HepG2 (cell line): Measurements from ENCODE around the gene AEBP1. TPM values are rescaled to one million over a fixed set of nuclear protein-coding genes. Genes with fewer than 3 reads are reported as not detected.

Experiments used
- ATAC-seq: fragments of 200-7000 bp; cut with Tn5 transposase; 3 replicates; pipeline ENCODE4 v1.9.1; 2020; ENCODE audit warnings: mild to moderate bottlenecking, moderate library complexity
- BruUV-seq: library from RNA; stranded (reverse); fragments of 400-500 nt; replicated peaks from 2 replicates; lab custom pipeline; 2021; lab: Mats Ljungman, UMichigan
- CTCF ChIA-PET: fragments of 300-600 bp; formaldehyde crosslinking; extraction: SDS; loops from one replicate; lab custom pipeline; 2021; ENCODE audit warnings: low total read pairs, inconsistent platforms, low intra/inter-chr PET ratio; lab: Yijun Ruan, JAX
- POLR2A ChIA-PET: fragments of 350-600 bp; sonication (Branson Sonifier 250); formaldehyde crosslinking; loops from one replicate; lab custom pipeline; 2020; ENCODE audit warnings: antibody characterized with exemption, inconsistent platforms; lab: Yijun Ruan, JAX
- DNase-seq: peaks from one replicate; pipeline ENCODE4 v3.0.0-alpha.2; 2015; ENCODE audit warnings: low spot score
- FAIRE-seq: peaks from 3 replicates; lab custom pipeline; 2011; peaks lifted over from hg19 to GRCh38; lab: Jason Lieb, UNC
- H2AFZ ChIP-seq: one replicate; pipeline ENCODE4 v1.6.1; 2011; ENCODE audit warnings: low read length, inconsistent platforms
- H3K27ac ChIP-seq: fragments of 300-600 bp; 3 replicates; pipeline ENCODE4 v1.8.0; 2011; ENCODE audit warnings: mixed run types, mild to moderate bottlenecking, mixed read lengths, low read length, inconsistent platforms; ENCODE audit not compliant: insufficient read depth; ENCODE audit errors: extremely low read length
- H3K27me3 ChIP-seq, 2 experiments: fragments of 200-600 bp in 1 of 2; 2 replicates in 1 of 2; 3 replicates in 1 of 2; pipeline versions ENCODE4 v1.6.0 to v1.8.0; 2011; ENCODE audit warnings: low read length in 2 of 2, mild to moderate bottlenecking in 2 of 2, moderate library complexity in 2 of 2, inconsistent platforms in 1 of 2; ENCODE audit not compliant: insufficient read depth in 2 of 2, control insufficient read depth in 1 of 2
- H3K36me3 ChIP-seq, 2 experiments: fragments of 200-600 bp in 1 of 2; replicated peaks in 1 of 2; 2 replicates in 1 of 2; 3 replicates in 1 of 2; pipeline versions ENCODE4 v1.5.1 to v1.8.0; 2011; ENCODE audit warnings: low read length in 2 of 2, inconsistent platforms in 1 of 2; ENCODE audit not compliant: insufficient read depth in 2 of 2, control insufficient read depth in 1 of 2
- H3K4me1 ChIP-seq: 2 replicates; pipeline ENCODE4 v1.5.1; 2012; ENCODE audit warnings: low read length, inconsistent platforms; ENCODE audit not compliant: insufficient read depth
- H3K4me2 ChIP-seq: 2 replicates; pipeline ENCODE4 v1.6.0; 2011; ENCODE audit warnings: low read depth, low read length, inconsistent platforms
- H3K4me3 ChIP-seq, 3 experiments: fragments of 200-600 bp in 1 of 3; sonication (generic), shearing (Covaris generic) in 1 of 3; replicated peaks in 1 of 3; 2 replicates each; pipeline ENCODE4 v1.5.1; 2011 to 2016; ENCODE audit warnings: low read length in 3 of 3, inconsistent platforms in 2 of 3, low read depth in 2 of 3, mild to moderate bottlenecking in 2 of 3, control low read depth in 1 of 3, mixed read lengths in 1 of 3; ENCODE audit not compliant: insufficient read depth in 1 of 3
- H3K79me2 ChIP-seq: one replicate; pipeline ENCODE4 v1.6.1; 2011; ENCODE audit warnings: low read length, inconsistent platforms; ENCODE audit not compliant: insufficient read depth
- H3K9ac ChIP-seq: 2 replicates; pipeline ENCODE4 v1.6.0; 2011; ENCODE audit warnings: mild to moderate bottlenecking, low read depth, low read length, inconsistent platforms; ENCODE audit not compliant: insufficient read depth
- H3K9me3 ChIP-seq: 2 replicates; pipeline ENCODE4 v1.5.1; 2012; ENCODE audit warnings: mild to moderate bottlenecking, low read length
- H4K20me1 ChIP-seq: 2 replicates; pipeline ENCODE4 v1.6.0; 2011; ENCODE audit warnings: inconsistent platforms, mild to moderate bottlenecking, low read length, moderate library complexity; ENCODE audit not compliant: insufficient read depth
- ARID2 ChIP-seq: sonication (generic); formaldehyde crosslinking; IDR thresholded peaks from 2 replicates; pipeline ENCODE4 v1.8.1; 2022; ENCODE audit warnings: mild to moderate bottlenecking, missing genetic modification reagents, borderline replicate concordance
- DBP ChIP-seq: sonication (generic); formaldehyde crosslinking; IDR thresholded peaks from 2 replicates; pipeline ENCODE4 v1.4.0; 2020; ENCODE audit warnings: missing genetic modification reagents; ENCODE audit errors: not compliant biosample characterization
- ETV6 ChIP-seq: sonication (generic); formaldehyde crosslinking; conservative IDR thresholded peaks from 2 replicates; pipeline ENCODE4 v1.4.0; 2020; ENCODE audit warnings: missing genetic modification reagents
- GATA4 ChIP-seq: sonication (generic); IDR thresholded peaks from 2 replicates; pipeline ENCODE4 v1.6.1; 2016; ENCODE audit warnings: antibody characterized with exemption, low read depth, borderline replicate concordance
- IRF1 ChIP-seq: sonication (generic); formaldehyde crosslinking; IDR thresholded peaks from 2 replicates; pipeline ENCODE4 v1.4.0; 2020; ENCODE audit warnings: low read depth, mild to moderate bottlenecking, missing genetic modification reagents
- KLF12 ChIP-seq: sonication (generic); formaldehyde crosslinking; IDR thresholded peaks from 2 replicates; pipeline ENCODE4 v1.4.0; 2020; ENCODE audit warnings: missing genetic modification reagents, borderline replicate concordance
- NKX3-1 ChIP-seq: sonication (generic); formaldehyde crosslinking; IDR thresholded peaks from 2 replicates; pipeline ENCODE4 v1.5.0; 2020; ENCODE audit warnings: missing genetic modification reagents
- NRL ChIP-seq: sonication (generic); formaldehyde crosslinking; IDR thresholded peaks from 2 replicates; pipeline ENCODE4 v1.5.0; 2020; ENCODE audit warnings: missing genetic modification reagents, mild to moderate bottlenecking, moderate library complexity, borderline replicate concordance
- SOX6 ChIP-seq, 2 experiments: fragments of 450-650 bp in 1 of 2; sonication (generic) in 1 of 2; formaldehyde crosslinking in 1 of 2; IDR thresholded peaks; 2 replicates each; pipeline versions ENCODE4 v1.4.0 to v1.6.1; 2017 to 2020; ENCODE audit warnings: antibody characterized with exemption in 1 of 2, mild to moderate bottlenecking in 1 of 2, missing genetic modification reagents in 1 of 2
- SP140L ChIP-seq: sonication (generic); formaldehyde crosslinking; IDR thresholded peaks from 2 replicates; pipeline ENCODE4 v1.4.0; 2020; ENCODE audit warnings: missing genetic modification reagents, borderline replicate concordance
- SUZ12 ChIP-seq: fragments of 150-350 bp; IDR thresholded peaks from 2 replicates; pipeline ENCODE4 v1.6.1; 2014; ENCODE audit warnings: low read depth, low read length
- TAF1 ChIP-seq: sonication (generic); formaldehyde crosslinking; IDR thresholded peaks from 2 replicates; pipeline ENCODE4 v1.4.0; 2020; ENCODE audit warnings: missing genetic modification reagents
- ZFP41 ChIP-seq: sonication (generic); formaldehyde crosslinking; IDR thresholded peaks from 2 replicates; pipeline ENCODE4 v1.4.0; 2020; ENCODE audit warnings: mild to moderate bottlenecking, missing genetic modification reagents, borderline replicate concordance
- ZNF20 ChIP-seq: sonication (generic); formaldehyde crosslinking; IDR thresholded peaks from 2 replicates; pipeline ENCODE4 v1.4.0; 2020; ENCODE audit warnings: mild to moderate bottlenecking, moderate library complexity, missing genetic modification reagents
- ZNF329 ChIP-seq: sonication (generic); formaldehyde crosslinking; IDR thresholded peaks from 2 replicates; pipeline ENCODE4 v1.9.0; 2021; ENCODE audit warnings: low read depth, mild to moderate bottlenecking, missing genetic modification reagents
- ZNF546 ChIP-seq: sonication (generic); formaldehyde crosslinking; conservative IDR thresholded peaks from 2 replicates; pipeline ENCODE4 v1.8.1; 2023; ENCODE audit warnings: mild to moderate bottlenecking, missing genetic modification reagents
- ZNF589 ChIP-seq: sonication (generic); formaldehyde crosslinking; conservative IDR thresholded peaks from 2 replicates; pipeline ENCODE4 v1.8.0; 2022; ENCODE audit warnings: mild to moderate bottlenecking, moderate library complexity, missing genetic modification reagents
- ZNF850 ChIP-seq: sonication (generic); formaldehyde crosslinking; conservative IDR thresholded peaks from 2 replicates; pipeline ENCODE4 v1.9.0; 2021; ENCODE audit warnings: mild to moderate bottlenecking, missing genetic modification reagents
- WGBS: methylation state at CpG from one replicate; pipeline ENCODE4 v1.1.6; 2017; ENCODE audit warnings: low lambda C conversion rate; 5-methylcytosine and 5-hydroxymethylcytosine counted together
- in situ Hi-C: cut with HindIII; loops from 2 replicates; pipeline ENCODE4 v1.10.0; 2017; ENCODE audit warnings: low pct_unique_long_range_greater_than_20kb; ENCODE audit not compliant: extremely low pct_ligation_motif_present
- intact Hi-C: fragments of 100-400 bp; cut with micrococcal nuclease; formaldehyde crosslinking; loops from one replicate; pipeline ENCODE4 v1.10.0; 2022; ENCODE audit not compliant: unreplicated experiment
- polyA plus RNA-seq, 8 experiments: library from polyadenylated mRNA; depleted of rRNA in 3 of 8; stranded (reverse) in 7 of 8; unstranded in 1 of 8; fragments of >200 nt; fragmentation: Illumina TruSeq in 4 of 8; extraction: Trizol in 4 of 8; gene quantifications; 2 replicates each; pipeline versions ENCODE4 v1.2.1 to v1.2.3, GENCODE V29; 2011 to 2016; ENCODE audit warnings: low read depth in 4 of 8, missing spikeins in 1 of 8, mixed read lengths in 1 of 8; ENCODE audit not compliant: insufficient read depth in 1 of 8
- total RNA-seq, 5 experiments: library from RNA; depleted of rRNA; stranded (reverse); fragments of >200 nt; fragmentation: Illumina TruSeq; extraction: Trizol; gene quantifications; 2 replicates each; pipeline ENCODE4 v1.2.3, GENCODE V29; 2016; ENCODE audit warnings: low read depth in 1 of 5

AEBP1 gene
- total and polyA plus RNA-seq, 2 of the 13 experiments (the other 11 are each of a cell fraction or from before 2014, with no cell fraction given) = 0.22 to 0.55 TPM

DNA sequence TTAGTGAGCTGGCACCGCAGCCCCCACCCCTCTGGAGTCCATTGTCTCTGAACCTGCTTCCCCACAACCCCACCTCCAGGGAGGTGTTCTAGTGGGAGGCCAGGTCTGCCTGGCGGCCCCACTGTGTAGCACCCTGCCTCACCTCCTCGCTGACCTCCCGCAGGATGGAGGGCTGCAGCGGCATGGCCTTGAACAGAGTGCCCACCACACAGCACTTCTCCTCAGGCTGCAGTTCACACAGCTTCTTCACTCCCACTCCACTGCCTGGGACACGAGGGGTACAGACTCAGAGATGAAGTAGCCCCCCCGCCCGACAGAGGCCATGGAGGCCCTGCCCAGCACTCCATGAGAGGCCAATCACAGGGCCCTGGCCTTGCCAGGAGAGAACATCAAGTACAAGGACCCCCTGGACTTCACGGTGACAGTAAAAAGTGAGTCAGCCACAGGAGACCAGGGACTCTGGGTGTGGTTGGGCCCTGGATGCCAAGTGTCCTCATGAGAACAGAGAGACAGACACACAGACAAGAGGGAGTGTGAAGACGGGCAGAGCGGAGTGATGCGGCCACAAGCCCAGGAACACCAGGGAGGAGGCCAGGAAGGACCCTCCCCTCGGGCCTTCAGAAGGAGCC is 13.8 kb downstream of the AEBP1 start:
- ATAC-seq (no peak), FAIRE-seq (no peak), DNase-seq (no peak)
- no peak overlapping the region for H2AFZ ChIP-seq
- H3K9me3 ChIP-seq = no peaks in the 10 kb centered on the region
- ChIA-PET CTCF (no interaction called here), POLR2A (no interaction called here)
- peaks cover 12% of the 10 kb centered on the region for H3K79me2 ChIP-seq
- no peaks in the 10 kb centered on the region for H4K20me1 ChIP-seq
- H3K4me2 ChIP-seq = no peak overlapping the region
- H3K27me3 ChIP-seq = no peaks in the 10 kb centered on the region
- TF ChIP-seq ZNF20 (no peak), SUZ12 (no peak), NKX3-1 (CRISPR knock-in tag) (no peak), NRL (CRISPR knock-in tag) (no peak), GATA4 (no peak), ZNF329 (no peak), TAF1 (CRISPR knock-in tag) (no peak), IRF1 (CRISPR knock-in tag) (no peak), ZNF850 (no peak), ZNF546 (CRISPR knock-in tag) (no peak), ETV6 (CRISPR knock-in tag) (no peak), ZNF589 (CRISPR knock-in tag) (no peak), SOX6 (IDR thresholded peaks at IDR 0.05) (no peak), SOX6 (CRISPR knock-in tag; IDR thresholded peaks at IDR 0.05) (no peak), SP140L (CRISPR knock-in tag) (no peak), KLF12 (CRISPR knock-in tag) (no peak), ARID2 (no peak), ZFP41 (CRISPR knock-in tag) (no peak), DBP (CRISPR knock-in tag) (no peak)
- peaks cover 18% of the 10 kb centered on the region for H3K4me1 ChIP-seq
- in situ Hi-C loops (no loop called here), intact Hi-C loops (no loop called here)
- H3K9ac ChIP-seq = no peak overlapping the region
- H3K4me3 ChIP-seq = no peak overlapping the region
- no peak overlapping the region for H3K27ac ChIP-seq
- 96% methylated on average over 10 of the region's 13 CpGs for WGBS
- BruUV-seq = no TSS peak
- H3K36me3 ChIP-seq = peaks cover 25 to 57% of the 10 kb centered on the region in 2 experiments
